H1 (cell line): ENCODE results near the gene UBQLN4. TPM values are rescaled to one million over a fixed set of nuclear protein-coding genes. Genes with fewer than 3 reads are reported as not detected.

Experiments used
- ATF3 ChIP-seq: IDR thresholded peaks from 2 replicates; pipeline ENCODE4 v1.6.1; 2011; ENCODE audit warnings: low read depth, mild to moderate bottlenecking, low read length; ENCODE audit not compliant: insufficient read depth
- CHD7 ChIP-seq: fragments of 300-600 bp; sonication (generic); IDR thresholded peaks from 2 replicates; pipeline ENCODE4 v1.7.1; 2012; ENCODE audit warnings: low read length, moderate library complexity, mild to moderate bottlenecking, inconsistent platforms; ENCODE audit not compliant: insufficient replicate concordance
- CREB1 ChIP-seq: IDR thresholded peaks from 2 replicates; pipeline ENCODE4 v1.6.1; 2012; ENCODE audit warnings: inconsistent platforms
- EGR1 ChIP-seq: IDR thresholded peaks from 2 replicates; pipeline ENCODE4 v1.6.1; 2011; ENCODE audit warnings: low read depth, low read length, borderline replicate concordance
- GABPA ChIP-seq: IDR thresholded peaks from 2 replicates; pipeline ENCODE4 v1.6.1; 2011; ENCODE audit warnings: mild to moderate bottlenecking, low read length, moderate library complexity, borderline replicate concordance; ENCODE audit not compliant: insufficient read depth
- JUN ChIP-seq: IDR thresholded peaks from 2 replicates; pipeline ENCODE4 v1.6.1; 2011; ENCODE audit warnings: low read depth, mild to moderate bottlenecking, improper control_type of control experiment, low read length
- KDM1A ChIP-seq: fragments of 200-600, 300-600 bp; sonication (generic); IDR thresholded peaks from 2 replicates; pipeline ENCODE4 v1.7.1; 2016; ENCODE audit warnings: mild to moderate bottlenecking, low read length, borderline replicate concordance
- NANOG ChIP-seq: IDR thresholded peaks from 2 replicates; pipeline ENCODE4 v1.6.1; 2011; ENCODE audit warnings: low read length, low read depth, mild to moderate bottlenecking, inconsistent platforms; ENCODE audit not compliant: insufficient read depth, poor library complexity, severe bottlenecking
- NRF1 ChIP-seq: IDR thresholded peaks from 2 replicates; pipeline ENCODE4 v1.6.1; 2011; ENCODE audit warnings: mild to moderate bottlenecking, low read depth, low read length, improper control_type of control experiment
- SUZ12 ChIP-seq: fragments of 200-600 bp; sonication (generic); IDR thresholded peaks from 2 replicates; pipeline ENCODE4 v1.6.1; 2012; ENCODE audit warnings: mild to moderate bottlenecking, inconsistent platforms, low read length, moderate library complexity, mixed read lengths
- polyA plus RNA-seq, 7 experiments: library from polyadenylated mRNA; depleted of rRNA in 3 of 7; stranded (reverse) in 5 of 7; unstranded in 2 of 7; fragments of >200 nt in 5 of 7; fragments of 200-250 nt in 2 of 7; gene quantifications; 1 replicate in 5 of 7; 2 replicates in 1 of 7; 4 replicates in 1 of 7; pipeline versions ENCODE4 v1.2.1 to v1.2.3, GENCODE V29; 2011 to 2013; ENCODE audit warnings: missing spikeins in 2 of 7, mixed read lengths in 2 of 7
- total RNA-seq: library from RNA; stranded (reverse); fragmentation: NEBNext Ultra II Directional; extraction: Animal tissue kit (Norgen Biotek cat#: 25700); gene quantifications from 2 replicates; pipeline ENCODE4 v1.2.1, GENCODE V29; 2021

The UBQLN4 gene
- total and polyA plus RNA-seq, 2 of the 8 experiments (the other 6 are each of a cell fraction or from before 2014, with no cell fraction given): 37.7 to 52.0 TPM

- TF ChIP-seq NANOG: peak; percentile 16
- peak; percentile 87 for TF ChIP-seq EGR1
- TF ChIP-seq KDM1A: no peak
- TF ChIP-seq CHD7: no peak
- TF ChIP-seq GABPA: no peak
- TF ChIP-seq CREB1: no peak; the same call in 1 of the 2 replicates
- TF ChIP-seq ATF3: no peak
- TF ChIP-seq NRF1: no peak
- TF ChIP-seq SUZ12: no peak
- no peak for TF ChIP-seq JUN
Observed at GRCh38 chr1:156053768-156054499, at the start of gene UBQLN4 (continued).
